Lung (tissue), 12 donors: ENCODE data around the gene TTC39B. TPM values are rescaled to one million over a fixed set of nuclear protein-coding genes. Genes with fewer than 3 reads are reported as not detected.

Source experiments
- ATAC-seq: fragments of 200-7000 bp; cut with Tn5 transposase; one replicate; pipeline ENCODE4 v1.9.1; 2020; ENCODE audit warnings: moderate number of reproducible peaks; ENCODE audit not compliant: insufficient read depth, low FRiP score
- DNase-seq, 3 donors: peaks; one replicate each; pipeline ENCODE4 v3.0.0-alpha.2; 2013 to 2017
- H3K27ac ChIP-seq, 2 donors: one replicate each; pipeline ENCODE4 v1.5.1; 2013; ENCODE audit warnings: mild to moderate bottlenecking in 2 of 2, moderate library complexity in 2 of 2, control low read depth in 1 of 2, inconsistent platforms in 1 of 2, low read depth in 1 of 2, low read length in 1 of 2
- H3K27me3 ChIP-seq, 3 donors: one replicate each; pipeline ENCODE4 v1.5.1; 2013; ENCODE audit warnings: low read length in 2 of 3; ENCODE audit not compliant: control insufficient read depth in 3 of 3, insufficient read depth in 3 of 3
- H3K36me3 ChIP-seq, 4 donors: one replicate each; pipeline ENCODE4 v1.5.1; 2013; ENCODE audit warnings: low read length in 4 of 4, mild to moderate bottlenecking in 1 of 4, moderate library complexity in 1 of 4; ENCODE audit not compliant: control insufficient read depth in 4 of 4, insufficient read depth in 4 of 4
- H3K4me1 ChIP-seq, 5 donors: one replicate each; pipeline ENCODE4 v1.5.1; 2013; ENCODE audit warnings: low read length in 5 of 5, mild to moderate bottlenecking in 2 of 5, moderate library complexity in 1 of 5; ENCODE audit not compliant: control insufficient read depth in 5 of 5, insufficient read depth in 5 of 5
- H3K4me3 ChIP-seq: one replicate; pipeline ENCODE4 v1.5.1; 2013; ENCODE audit warnings: mild to moderate bottlenecking, control low read depth, moderate library complexity
- H3K9ac ChIP-seq, 2 donors: one replicate each; pipeline ENCODE4 v1.5.1; 2013; ENCODE audit warnings: low read length in 2 of 2, control low read depth in 1 of 2; ENCODE audit not compliant: insufficient read depth in 1 of 2
- H3K9me3 ChIP-seq, 4 donors: one replicate each; pipeline ENCODE4 v1.5.1; 2013; ENCODE audit warnings: low read length in 3 of 4, mild to moderate bottlenecking in 1 of 4, moderate library complexity in 1 of 4; ENCODE audit not compliant: control insufficient read depth in 4 of 4, insufficient read depth in 3 of 4
- CTCF ChIP-seq: IDR thresholded peaks from 2 replicates; pipeline ENCODE4 v1.5.1; 2012; ENCODE audit warnings: mild to moderate bottlenecking; ENCODE audit errors: control extremely low read depth, extremely low read depth
- WGBS, 2 donors: extraction: QIAGEN DNeasy Blood & Tissue Kit; methylation state at CpG; one replicate each; pipeline ENCODE4 v1.1.7; 2013; 5-methylcytosine and 5-hydroxymethylcytosine counted together
- polyA plus RNA-seq, 2 donors: library from polyadenylated mRNA; stranded (reverse); fragments of 200-250 nt; gene quantifications; one replicate each; pipeline ENCODE4 v1.2.1, GENCODE V29; 2013
- total RNA-seq, 2 donors: library from RNA; depleted of rRNA in 1 of 2; stranded (reverse); fragments of >200 nt in 1 of 2; gene quantifications; one replicate each; pipeline ENCODE4 v1.2.1, GENCODE V29; 2014 to 2021
- donor health status: control.
- donor health status: control.
- donor health status: Bipolar disorder and iron deficiency.
- donor health status: healthy.
- donor health status: DM: yes; HTN: yes; CAD: no.

The TTC39B gene
- total and polyA plus RNA-seq, 4 donors: 4.2 to 30.0 (median 19.2) TPM

- 88 to 94% methylated on average over 7 of the region's 7 CpGs for WGBS, 2 donors
- no peak overlapping the region for H3K9ac ChIP-seq
- peaks cover 0 to 8% (median 7%) of the 10 kb centered on the region in 4 donors for H3K36me3 ChIP-seq
- H3K9me3 ChIP-seq: no peaks in the 10 kb centered on the region
- no peaks in the 10 kb centered on the region for H3K27me3 ChIP-seq
- no peak for TF ChIP-seq CTCF
- DNase-seq (no peak), ATAC-seq (no peak)
- peaks cover 0 to 2% (median 0%) of the 10 kb centered on the region in 5 donors for H3K4me1 ChIP-seq
- H3K4me3 ChIP-seq: no peak overlapping the region
- H3K27ac ChIP-seq: no peak overlapping the region
These were observed 81.4 kb downstream of the TTC39B start for GRCh38 chr9:15225564-15226126.

GRCh38 chr9:15222313-15222712 lies 84.7 kb downstream of the TTC39B start:
- Histone ChIP-seq H3K9me3 (no peaks in the 10 kb centered on the region), H3K36me3 (peaks cover 0 to 8% (median 7%) of the 10 kb centered on the region in 4 donors), H3K27me3 (no peaks in the 10 kb centered on the region), H3K27ac (no peak overlapping the region), H3K4me3 (no peak overlapping the region), H3K9ac (no peak overlapping the region), H3K4me1 (peaks cover 0 to 2% (median 0%) of the 10 kb centered on the region in 5 donors)
- ATAC-seq (peak; percentile 48), DNase-seq (no peak)
- 73 to 80% methylated on average over 3 of the region's 3 CpGs for WGBS, 2 donors
- TF ChIP-seq CTCF: no peak

- peaks cover 0 to 2% (median 0%) of the 10 kb centered on the region in 5 donors for H3K4me1 ChIP-seq
- TF ChIP-seq CTCF: no peak
- no peaks in the 10 kb centered on the region for H3K9me3 ChIP-seq
- no peak overlapping the region for H3K27ac ChIP-seq
- H3K36me3 ChIP-seq: peaks cover 0 to 8% (median 7%) of the 10 kb centered on the region in 4 donors
- no peak overlapping the region for H3K9ac ChIP-seq
- ATAC-seq (no peak), DNase-seq (no peak)
- 75 to 81% methylated on average over 4 of the region's 4 CpGs for WGBS, 2 donors
- no peak overlapping the region for H3K4me3 ChIP-seq
- no peaks in the 10 kb centered on the region for H3K27me3 ChIP-seq
These were observed 85.3 kb downstream of the TTC39B start for GRCh38 chr9:15221746-15222145.
